ENCODE measurements around the gene IDH3B.
"Not testable (repeated sequence)": the region's sequence is repeated elsewhere in the genome, so short reads cannot be mapped to it uniquely, and the experiment has no call there.

IDH3B gene

DNA sequence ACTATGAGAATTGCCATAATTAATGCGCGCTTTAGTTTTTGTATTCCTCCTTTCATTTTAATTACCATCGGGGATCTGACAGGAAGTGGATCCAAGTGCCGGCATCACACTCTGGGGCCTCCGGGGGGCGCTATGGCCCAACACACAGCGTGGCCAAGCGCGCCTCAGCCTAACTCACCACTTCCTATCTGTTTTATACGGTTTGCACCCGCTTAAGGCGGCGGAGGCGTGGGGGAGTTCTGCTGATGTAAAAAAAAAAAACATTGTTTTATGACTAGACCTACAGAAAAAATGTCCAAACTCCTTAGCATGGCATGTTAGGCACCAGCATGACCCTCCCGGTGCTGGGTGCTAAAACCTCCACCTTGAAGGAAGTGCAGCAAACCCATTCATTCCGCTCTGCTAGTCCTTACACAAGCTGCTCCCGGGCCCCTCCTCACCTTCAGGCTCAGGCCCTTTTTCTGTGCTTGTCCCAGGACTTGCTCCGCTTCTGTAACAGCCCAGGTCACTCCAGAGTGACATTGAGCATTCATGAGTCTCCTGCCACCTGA is 24.1 kb upstream of the IDH3B start:
- H3K27ac Mint-ChIP-seq, result no peak overlapping the region
- peaks cover 26% of the 10 kb centered on the region for H3K4me1 Mint-ChIP-seq (ENCODE audit: low read depth)
- peaks cover 37% of the 10 kb centered on the region for H3K27me3 Mint-ChIP-seq
- H3K4me3 Mint-ChIP-seq, result peak overlapping the region; percentile 43
- H3K36me3 Mint-ChIP-seq (ENCODE audit: low read depth), result no peaks in the 10 kb centered on the region
- H3K9me3 Mint-ChIP-seq, result no peaks in the 10 kb centered on the region

DNA sequence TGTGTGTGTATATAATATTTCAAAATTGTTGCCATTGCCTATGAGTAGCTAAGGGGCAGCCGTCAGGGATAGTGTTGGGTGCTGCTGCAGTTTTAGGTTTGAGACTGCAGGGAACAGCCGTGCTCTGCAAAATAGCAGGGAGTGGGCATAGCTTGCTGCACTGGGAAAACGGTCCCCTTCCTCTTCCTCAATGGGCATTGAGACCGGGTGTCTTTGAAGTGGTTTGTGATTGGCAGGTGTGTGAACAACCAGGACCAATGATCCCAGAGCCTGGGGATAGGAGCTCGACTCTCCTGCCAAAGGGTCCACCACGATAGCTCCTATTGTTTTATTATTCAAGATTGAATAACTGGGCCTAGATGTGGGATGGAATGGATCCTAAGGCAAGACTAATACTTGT is 23.5 kb upstream of the IDH3B start:
- H3K4me3 Mint-ChIP-seq, result no peak overlapping the region
- H3K27ac Mint-ChIP-seq, result no peak overlapping the region
- peaks cover 41% of the 10 kb centered on the region for H3K27me3 Mint-ChIP-seq
- H3K9me3 Mint-ChIP-seq, result no peaks in the 10 kb centered on the region
- no peaks in the 10 kb centered on the region for H3K36me3 Mint-ChIP-seq (ENCODE audit: low read depth)
- peaks cover 26% of the 10 kb centered on the region for H3K4me1 Mint-ChIP-seq (ENCODE audit: low read depth)

DNA sequence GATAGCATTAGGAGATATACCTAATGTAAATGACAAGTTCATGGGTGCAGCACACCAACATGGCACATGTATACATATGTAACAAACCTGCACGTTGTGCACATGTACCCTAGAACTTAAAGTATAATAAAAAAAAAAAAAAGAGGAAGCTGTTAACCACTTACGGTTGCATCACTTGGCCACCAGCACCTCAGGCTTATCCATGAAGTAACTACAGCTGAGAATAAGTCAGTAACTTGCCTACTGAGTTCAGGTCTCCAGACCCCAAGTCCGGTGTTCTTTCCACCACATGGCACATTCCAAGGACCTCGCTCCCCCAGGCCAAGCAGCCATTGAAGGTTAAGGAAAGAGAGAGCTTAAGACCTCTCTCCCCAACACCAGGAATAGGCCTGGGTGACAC is 20.8 kb upstream of the IDH3B start:
- not testable (repeated sequence) for H3K36me3 Mint-ChIP-seq (ENCODE audit: low read depth); H3K27ac Mint-ChIP-seq; H3K4me3 Mint-ChIP-seq; H3K9me3 Mint-ChIP-seq
- Mint-ChIP-seq H3K27me3 (peaks cover 32% of the 10 kb centered on the region), H3K4me1 (ENCODE audit: low read depth) (peaks cover 13% of the 10 kb centered on the region)

DNA sequence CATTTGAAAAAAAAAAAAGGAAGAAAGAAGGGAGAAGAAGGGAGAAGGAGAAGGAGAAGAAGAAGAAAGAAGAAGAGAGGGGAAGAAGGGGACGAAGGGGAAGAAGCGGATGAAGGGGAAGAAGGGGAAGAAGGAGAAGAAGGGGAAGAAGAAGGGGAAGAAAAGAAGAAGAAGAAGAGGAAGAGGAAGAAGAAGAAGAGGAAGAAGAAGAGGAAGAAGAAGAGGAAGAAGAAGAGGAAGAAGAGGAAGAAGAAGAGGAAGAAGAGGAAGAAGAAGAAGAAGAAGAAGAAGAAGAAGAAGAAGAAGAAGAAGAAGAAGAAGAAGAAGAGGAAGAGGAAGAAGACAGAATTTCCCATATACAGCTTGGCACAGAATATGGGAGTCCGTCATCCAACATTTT is 18.0 kb upstream of the IDH3B start:
- H3K27ac Mint-ChIP-seq; H3K36me3 Mint-ChIP-seq (ENCODE audit: low read depth); H3K4me3 Mint-ChIP-seq; H3K9me3 Mint-ChIP-seq; H3K4me1 Mint-ChIP-seq (ENCODE audit: low read depth): not testable (repeated sequence)
- peaks cover 23% of the 10 kb centered on the region for H3K27me3 Mint-ChIP-seq

DNA sequence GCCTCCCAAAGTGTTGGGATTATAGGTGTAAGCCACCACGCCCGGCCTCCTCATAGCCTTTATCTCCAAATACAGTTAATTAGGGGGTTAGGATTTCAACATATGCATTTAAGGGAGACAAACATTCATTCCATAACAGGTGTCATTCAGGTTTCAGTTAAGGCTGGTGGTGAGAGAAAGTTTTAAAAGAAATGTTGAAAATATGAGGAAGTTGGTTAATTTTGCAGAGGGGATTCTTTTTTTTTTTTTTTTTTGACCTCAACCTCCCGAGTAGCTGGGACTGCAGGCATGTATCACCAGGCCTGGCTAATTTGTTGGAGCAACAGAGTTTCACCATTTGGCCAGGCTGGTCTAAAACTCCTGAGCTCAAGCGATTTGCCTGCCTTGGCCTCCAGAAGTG is 16.0 kb upstream of the IDH3B start:
- no peaks in the 10 kb centered on the region for H3K9me3 Mint-ChIP-seq
- H3K4me1 Mint-ChIP-seq (ENCODE audit: low read depth), result no peaks in the 10 kb centered on the region
- H3K27me3 Mint-ChIP-seq, result peaks cover 23% of the 10 kb centered on the region
- no peak overlapping the region for H3K27ac Mint-ChIP-seq
- no peaks in the 10 kb centered on the region for H3K36me3 Mint-ChIP-seq (ENCODE audit: low read depth)
- no peak overlapping the region for H3K4me3 Mint-ChIP-seq

DNA sequence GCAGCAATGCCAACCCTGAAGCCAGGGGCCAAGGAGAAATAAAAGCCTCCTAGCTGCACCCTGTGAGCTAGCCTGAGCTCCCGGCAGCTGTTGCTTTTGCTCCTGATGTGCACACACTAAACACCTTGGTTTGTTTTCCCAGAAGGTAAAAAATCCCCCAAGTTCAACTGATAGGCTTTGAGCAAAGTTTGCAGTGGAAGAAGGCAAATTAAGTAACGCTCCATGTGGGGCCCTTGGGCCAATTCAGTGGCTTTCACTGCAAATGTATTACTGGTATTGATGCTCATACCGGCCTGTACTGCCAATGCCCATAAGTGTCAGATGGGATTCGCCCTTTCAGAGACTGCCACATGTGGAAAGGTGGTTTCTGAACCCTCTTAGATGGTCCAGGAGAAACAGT is 9.4 kb upstream of the IDH3B start:
- no peaks in the 10 kb centered on the region for H3K36me3 Mint-ChIP-seq (ENCODE audit: low read depth)
- no peaks in the 10 kb centered on the region for H3K9me3 Mint-ChIP-seq
- H3K27ac Mint-ChIP-seq, result no peak overlapping the region
- no peak overlapping the region for H3K4me3 Mint-ChIP-seq
- H3K27me3 Mint-ChIP-seq, result peaks cover 3% of the 10 kb centered on the region
- H3K4me1 Mint-ChIP-seq (ENCODE audit: low read depth), result no peaks in the 10 kb centered on the region

DNA sequence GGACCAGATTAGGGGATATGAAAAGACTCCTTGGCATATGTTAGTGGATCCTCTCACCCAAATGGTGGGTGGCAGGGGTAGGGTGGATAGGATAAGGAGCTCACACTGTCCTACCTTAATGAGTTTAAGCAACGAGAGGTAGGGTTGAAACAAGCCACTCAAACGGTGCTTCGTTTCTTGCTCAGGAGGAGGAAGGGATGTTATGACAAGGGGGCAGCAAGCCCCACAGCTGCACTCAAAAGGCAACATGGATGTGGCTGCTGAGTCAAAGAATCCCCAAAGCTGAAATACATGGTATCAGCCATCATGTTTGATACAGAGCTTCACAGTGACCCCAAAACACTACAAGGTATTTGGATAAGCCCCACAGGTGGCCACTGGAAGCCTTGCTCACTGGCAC is 8.4 kb upstream of the IDH3B start:
- Mint-ChIP-seq H3K27ac (no peak overlapping the region), H3K4me3 (no peak overlapping the region), H3K4me1 (ENCODE audit: low read depth) (no peaks in the 10 kb centered on the region), H3K9me3 (no peaks in the 10 kb centered on the region), H3K27me3 (peaks cover 3% of the 10 kb centered on the region), H3K36me3 (ENCODE audit: low read depth) (no peaks in the 10 kb centered on the region)

DNA sequence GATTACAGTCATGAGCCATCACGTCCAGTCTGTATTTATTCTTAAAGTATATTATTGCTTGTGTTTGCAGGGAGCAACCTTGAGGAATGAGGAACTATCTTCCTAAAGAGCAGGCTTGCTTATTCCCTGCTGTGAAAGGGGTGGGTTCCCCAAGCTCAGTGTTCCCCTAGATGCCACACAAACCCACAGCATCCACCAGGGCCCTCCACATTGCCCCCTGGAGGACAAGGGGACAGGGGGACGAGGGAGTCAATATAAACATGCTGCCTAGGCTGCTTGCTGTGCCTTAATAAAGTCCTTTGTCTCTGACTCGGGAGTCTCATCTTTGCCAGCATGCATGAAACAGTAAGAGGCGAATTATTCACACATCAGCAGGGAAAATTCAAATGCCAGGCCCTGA is 8.0 kb upstream of the IDH3B start:
- H3K36me3 Mint-ChIP-seq (ENCODE audit: low read depth), result no peaks in the 10 kb centered on the region
- no peaks in the 10 kb centered on the region for H3K4me1 Mint-ChIP-seq (ENCODE audit: low read depth)
- H3K9me3 Mint-ChIP-seq, result no peaks in the 10 kb centered on the region
- H3K4me3 Mint-ChIP-seq, result no peak overlapping the region
- H3K27me3 Mint-ChIP-seq, result peaks cover 3% of the 10 kb centered on the region
- H3K27ac Mint-ChIP-seq, result no peak overlapping the region

DNA sequence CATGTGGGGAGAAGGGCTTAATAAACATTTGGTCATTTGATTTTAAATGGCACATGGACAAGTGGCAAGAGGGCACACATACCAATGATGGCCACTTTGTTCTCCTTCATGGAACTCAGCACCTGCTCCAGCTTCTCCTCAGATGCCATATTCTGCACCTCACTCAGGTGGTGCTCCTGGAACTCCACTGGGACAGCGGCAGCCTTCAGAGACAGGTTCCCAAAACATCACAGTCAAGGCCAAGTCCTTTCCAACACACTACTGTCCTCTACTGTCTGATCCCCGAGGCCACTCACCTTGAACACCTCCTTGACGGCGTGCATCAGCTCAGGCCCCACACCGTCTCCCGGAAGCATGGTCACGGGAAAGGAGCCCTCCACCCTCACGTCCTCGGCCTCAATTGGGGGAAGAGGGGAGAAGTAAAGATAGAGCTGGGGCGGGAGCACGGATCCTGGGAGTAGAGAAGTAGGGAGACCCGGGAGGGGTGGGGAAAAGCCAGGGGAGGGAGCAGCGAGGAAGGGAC is 591 bp downstream of the IDH3B start:
- Mint-ChIP-seq H3K27ac (peak overlapping the region; percentile 92), H3K9me3 (no peaks in the 10 kb centered on the region), H3K27me3 (no peaks in the 10 kb centered on the region), H3K4me1 (ENCODE audit: low read depth) (peaks cover 32% of the 10 kb centered on the region), H3K4me3 (peak overlapping the region; percentile 88), H3K36me3 (ENCODE audit: low read depth) (peaks cover 30% of the 10 kb centered on the region)

DNA sequence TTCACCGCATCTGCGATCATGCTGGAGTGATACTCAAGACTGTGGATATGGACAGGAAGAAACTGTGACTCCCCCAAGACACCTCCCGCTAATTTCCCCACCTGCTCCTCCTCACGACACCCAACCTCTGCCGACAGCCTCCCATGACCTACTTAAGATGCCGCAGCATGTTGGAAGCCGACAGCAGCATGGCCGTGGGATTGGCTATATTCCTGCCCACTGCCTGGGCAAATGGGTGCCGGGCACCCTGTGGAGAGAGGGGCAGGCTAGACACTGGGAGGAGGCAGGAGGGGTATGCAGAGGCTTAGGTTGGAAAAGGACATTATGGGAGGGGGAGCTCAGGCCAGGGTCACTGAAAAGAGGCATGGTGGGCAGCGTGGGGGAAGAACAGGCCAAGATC is 4.5 kb downstream of the IDH3B start:
- H3K27me3 Mint-ChIP-seq, result no peaks in the 10 kb centered on the region
- no peaks in the 10 kb centered on the region for H3K9me3 Mint-ChIP-seq
- peaks cover 62% of the 10 kb centered on the region for H3K4me1 Mint-ChIP-seq (ENCODE audit: low read depth)
- peaks cover 69% of the 10 kb centered on the region for H3K36me3 Mint-ChIP-seq (ENCODE audit: low read depth)
- H3K4me3 Mint-ChIP-seq, result no peak overlapping the region
- H3K27ac Mint-ChIP-seq, result no peak overlapping the region

DNA sequence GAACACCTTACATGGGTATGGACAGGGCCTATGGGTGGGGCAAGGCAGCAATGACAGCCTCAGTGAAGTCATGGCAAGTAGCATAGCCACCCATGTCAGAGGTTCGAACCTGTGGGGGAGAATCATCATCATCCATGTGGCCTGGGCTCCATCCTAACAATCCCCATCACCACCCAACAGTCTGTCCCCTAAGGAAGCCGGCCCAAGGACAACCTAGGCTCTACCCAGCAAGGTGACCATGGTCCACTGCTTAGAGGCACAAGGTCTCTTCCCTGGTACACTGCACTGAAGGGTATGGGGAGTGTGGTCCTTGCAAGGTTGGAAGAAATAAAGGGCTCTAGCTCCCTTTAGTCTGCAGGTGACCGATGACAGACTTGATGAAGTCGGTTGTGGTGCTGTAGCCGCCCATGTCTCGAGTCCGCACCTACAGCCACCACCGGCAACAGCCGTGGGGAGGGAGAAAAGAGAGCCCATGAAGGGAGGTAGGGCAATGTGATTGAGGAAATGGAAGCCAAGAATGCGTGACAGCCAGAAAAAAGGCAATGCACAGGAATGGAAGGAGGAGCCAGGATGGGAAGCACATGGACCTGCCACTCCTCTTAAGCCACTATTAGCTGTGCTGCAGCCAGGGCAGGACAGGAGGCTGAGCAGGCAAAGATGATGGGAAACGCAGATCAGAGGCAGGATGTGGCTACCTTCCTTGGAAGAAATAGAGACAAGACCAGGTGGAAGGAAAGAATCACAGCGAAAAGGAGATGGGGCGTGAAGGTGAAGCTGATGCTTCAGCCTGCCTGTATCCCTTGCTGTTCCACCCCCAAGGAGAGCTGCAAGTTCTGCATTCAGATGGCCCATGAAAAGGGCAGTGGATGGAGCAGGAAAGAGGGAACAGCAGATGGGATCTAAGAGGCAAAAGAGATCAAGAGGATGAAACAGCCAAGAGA is 5.3 kb downstream of the IDH3B start:
- Mint-ChIP-seq H3K9me3 (no peaks in the 10 kb centered on the region), H3K27me3 (no peaks in the 10 kb centered on the region), H3K4me3 (peak overlapping the region; percentile 12), H3K27ac (peak overlapping the region; percentile 59), H3K36me3 (ENCODE audit: low read depth) (peaks cover 77% of the 10 kb centered on the region), H3K4me1 (ENCODE audit: low read depth) (peaks cover 64% of the 10 kb centered on the region)

DNA sequence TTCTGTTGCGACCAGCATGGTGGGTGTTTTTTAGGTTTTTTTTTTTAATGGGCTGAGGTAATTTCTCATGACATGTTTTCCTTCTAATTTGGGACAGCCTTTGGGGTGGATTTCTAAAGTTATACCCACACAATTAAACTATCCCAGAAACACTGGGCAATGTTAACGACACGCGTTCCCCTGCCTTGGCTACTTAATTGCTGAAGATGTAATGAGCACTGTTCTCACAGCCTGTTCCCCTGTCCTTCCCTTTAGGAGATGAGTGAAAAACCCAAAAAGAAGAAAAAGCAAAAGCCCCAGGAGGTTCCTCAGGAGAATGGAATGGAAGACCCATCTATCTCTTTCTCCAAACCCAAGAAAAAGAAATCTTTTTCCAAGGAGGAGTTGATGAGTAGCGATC is 6.3 kb downstream of the IDH3B start:
- H3K27me3 Mint-ChIP-seq, result no peaks in the 10 kb centered on the region
- H3K9me3 Mint-ChIP-seq, result no peaks in the 10 kb centered on the region
- peaks cover 87% of the 10 kb centered on the region for H3K36me3 Mint-ChIP-seq (ENCODE audit: low read depth)
- peaks cover 55% of the 10 kb centered on the region for H3K4me1 Mint-ChIP-seq (ENCODE audit: low read depth)
- peak overlapping the region; percentile 91 for H3K4me3 Mint-ChIP-seq
- peak overlapping the region; percentile 92 for H3K27ac Mint-ChIP-seq

DNA sequence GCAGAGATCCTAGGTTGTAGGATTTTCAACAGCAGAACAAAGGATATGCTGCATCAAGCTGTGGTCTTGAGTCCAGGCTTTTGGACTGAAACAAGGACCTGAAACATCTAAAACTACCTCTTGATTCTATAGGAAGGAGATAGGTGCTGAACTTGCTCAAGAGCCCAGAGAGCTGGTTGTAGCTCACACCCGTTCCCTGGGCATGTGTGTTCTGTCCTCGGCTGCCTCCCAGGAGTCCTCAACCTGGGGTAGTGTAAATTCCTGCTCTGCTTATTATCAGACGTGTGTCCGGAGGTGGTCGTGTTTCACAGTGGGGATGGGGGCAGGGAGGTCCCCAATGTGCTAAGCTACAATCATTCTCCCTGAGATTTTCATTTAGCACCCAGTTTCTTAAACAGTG is 6.8 kb downstream of the IDH3B start:
- Mint-ChIP-seq H3K4me1 (ENCODE audit: low read depth) (peaks cover 53% of the 10 kb centered on the region), H3K4me3 (peak overlapping the region; percentile 91), H3K27ac (peak overlapping the region; percentile 92), H3K9me3 (no peaks in the 10 kb centered on the region), H3K27me3 (no peaks in the 10 kb centered on the region), H3K36me3 (ENCODE audit: low read depth) (peaks cover 86% of the 10 kb centered on the region)

DNA sequence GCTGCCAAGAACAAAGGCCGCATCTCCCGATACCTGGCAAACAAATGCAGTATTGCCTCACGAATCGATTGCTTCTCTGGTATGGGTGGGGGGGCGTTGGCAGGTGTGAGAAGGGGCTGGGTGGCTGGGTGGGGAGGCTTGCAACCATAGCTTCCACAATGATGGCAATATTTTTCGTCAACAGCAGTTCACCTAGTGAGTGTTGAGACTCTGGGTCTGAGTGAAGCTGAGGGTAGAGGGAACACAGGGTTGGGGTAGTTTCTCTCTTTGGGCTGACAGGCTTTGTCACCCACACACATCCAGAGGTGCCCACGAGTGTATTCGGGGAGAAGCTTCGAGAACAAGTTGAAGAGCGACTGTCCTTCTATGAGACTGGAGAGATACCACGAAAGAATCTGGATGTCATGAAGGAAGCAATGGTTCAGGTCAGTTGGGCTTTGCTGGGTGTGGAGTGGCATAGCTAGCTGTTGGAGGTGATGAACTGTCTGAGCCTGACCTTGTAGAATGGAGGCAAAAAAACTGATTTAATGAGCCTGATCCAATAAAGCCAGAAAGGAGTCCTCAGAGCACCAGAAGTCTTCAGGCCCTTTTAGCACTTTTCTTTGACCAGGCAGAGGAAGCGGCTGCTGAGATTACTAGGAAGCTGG is 7.4 kb downstream of the IDH3B start:
- peak overlapping the region; percentile 92 for H3K27ac Mint-ChIP-seq
- no peaks in the 10 kb centered on the region for H3K27me3 Mint-ChIP-seq
- H3K4me3 Mint-ChIP-seq, result peak overlapping the region; percentile 91
- H3K9me3 Mint-ChIP-seq, result no peaks in the 10 kb centered on the region
- H3K4me1 Mint-ChIP-seq (ENCODE audit: low read depth), result peaks cover 47% of the 10 kb centered on the region
- peaks cover 79% of the 10 kb centered on the region for H3K36me3 Mint-ChIP-seq (ENCODE audit: low read depth)

Data from stimulated activated naive CD8-positive, alpha-beta T cell treated with anti-CD3 and anti-CD28 coated beads, Interleukin-15, Interleukin-2, amounts not matched to agents 100 ng/mL and 50 ng/mL, for 24 hours (primary cell).